22Rv1 (cell line): ENCODE measurements around the gene MEIS2.

Experiments used
- ZFX ChIP-seq: fragments of 450-650 bp; IDR thresholded peaks from 2 replicates; pipeline ENCODE4 v1.6.1; 2017; ENCODE audit warnings: antibody characterized with exemption, borderline replicate concordance
- TF ChIP-seq, protein P1 (sequence below): fragments of 450-650 bp; IDR thresholded peaks from 2 replicates; pipeline ENCODE4 v1.5.1; 2017; ENCODE audit warnings: mild to moderate bottlenecking

DNA sequence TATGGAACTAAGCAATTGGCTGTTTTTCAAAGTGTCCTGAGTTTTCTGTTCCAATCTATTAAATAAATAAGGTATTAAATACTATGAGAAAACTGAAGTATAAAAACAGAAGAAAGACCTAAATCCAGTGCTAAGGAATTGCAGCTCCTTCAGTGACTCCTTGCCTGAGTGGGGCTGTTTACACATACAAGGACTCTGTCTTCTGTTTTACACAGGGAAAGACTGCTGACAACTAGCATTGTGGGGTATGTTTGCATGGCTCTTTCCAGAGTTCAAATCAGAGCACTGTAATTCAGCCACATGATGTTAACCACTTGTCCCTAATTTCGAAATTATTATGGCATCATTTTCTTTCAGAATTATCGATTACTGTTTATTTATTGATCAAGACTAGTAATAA, 31.3 kb upstream of the MEIS2 start:
- TF ChIP-seq, protein P1, sequence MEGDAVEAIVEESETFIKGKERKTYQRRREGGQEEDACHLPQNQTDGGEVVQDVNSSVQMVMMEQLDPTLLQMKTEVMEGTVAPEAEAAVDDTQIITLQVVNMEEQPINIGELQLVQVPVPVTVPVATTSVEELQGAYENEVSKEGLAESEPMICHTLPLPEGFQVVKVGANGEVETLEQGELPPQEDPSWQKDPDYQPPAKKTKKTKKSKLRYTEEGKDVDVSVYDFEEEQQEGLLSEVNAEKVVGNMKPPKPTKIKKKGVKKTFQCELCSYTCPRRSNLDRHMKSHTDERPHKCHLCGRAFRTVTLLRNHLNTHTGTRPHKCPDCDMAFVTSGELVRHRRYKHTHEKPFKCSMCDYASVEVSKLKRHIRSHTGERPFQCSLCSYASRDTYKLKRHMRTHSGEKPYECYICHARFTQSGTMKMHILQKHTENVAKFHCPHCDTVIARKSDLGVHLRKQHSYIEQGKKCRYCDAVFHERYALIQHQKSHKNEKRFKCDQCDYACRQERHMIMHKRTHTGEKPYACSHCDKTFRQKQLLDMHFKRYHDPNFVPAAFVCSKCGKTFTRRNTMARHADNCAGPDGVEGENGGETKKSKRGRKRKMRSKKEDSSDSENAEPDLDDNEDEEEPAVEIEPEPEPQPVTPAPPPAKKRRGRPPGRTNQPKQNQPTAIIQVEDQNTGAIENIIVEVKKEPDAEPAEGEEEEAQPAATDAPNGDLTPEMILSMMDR: no peak
- TF ChIP-seq ZFX: no peak
